Prostate gland (tissue), 2 donors: Measurements from ENCODE around the gene DNAJB13.

Experiments used
- POLR2A ChIP-seq: fragments of 450-650 bp; IDR thresholded peaks from one replicate; pipeline ENCODE4 v1.6.1; 2016; ENCODE audit warnings: antibody characterized with exemption, mild to moderate bottlenecking
- TF ChIP-seq, protein P1 (sequence below), 4 experiments: fragments of 200-600 bp in 2 of 4; fragments of 450-650 bp in 2 of 4; sonication (generic) in 2 of 4; IDR thresholded peaks; 1 replicate in 3 of 4; 2 replicates in 1 of 4; pipeline ENCODE4 v1.5.1; 2016 to 2019; ENCODE audit warnings: antibody characterized with exemption in 4 of 4, mild to moderate bottlenecking in 2 of 4, moderate library complexity in 2 of 4

DNA sequence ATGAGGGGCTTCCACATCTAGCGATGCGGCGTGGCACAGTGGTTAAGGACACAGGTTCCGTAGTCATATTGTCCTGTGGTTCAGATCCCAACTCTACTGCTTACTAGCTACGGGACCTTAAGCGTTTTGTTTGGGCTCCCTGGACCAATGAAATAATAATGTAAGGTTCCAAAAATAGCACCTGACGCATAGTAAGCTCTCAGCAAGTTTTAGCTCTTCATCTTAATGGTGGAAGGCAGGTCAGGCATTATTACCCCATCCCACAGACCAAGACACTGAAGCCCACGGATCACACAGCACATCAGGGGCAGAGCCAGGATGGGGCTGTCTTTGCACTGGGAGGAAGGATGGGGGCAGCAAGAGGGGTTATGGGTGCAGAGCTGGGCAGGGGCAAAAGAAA lies 13.0 kb downstream of the DNAJB13 start:
- TF ChIP-seq, protein P1, sequence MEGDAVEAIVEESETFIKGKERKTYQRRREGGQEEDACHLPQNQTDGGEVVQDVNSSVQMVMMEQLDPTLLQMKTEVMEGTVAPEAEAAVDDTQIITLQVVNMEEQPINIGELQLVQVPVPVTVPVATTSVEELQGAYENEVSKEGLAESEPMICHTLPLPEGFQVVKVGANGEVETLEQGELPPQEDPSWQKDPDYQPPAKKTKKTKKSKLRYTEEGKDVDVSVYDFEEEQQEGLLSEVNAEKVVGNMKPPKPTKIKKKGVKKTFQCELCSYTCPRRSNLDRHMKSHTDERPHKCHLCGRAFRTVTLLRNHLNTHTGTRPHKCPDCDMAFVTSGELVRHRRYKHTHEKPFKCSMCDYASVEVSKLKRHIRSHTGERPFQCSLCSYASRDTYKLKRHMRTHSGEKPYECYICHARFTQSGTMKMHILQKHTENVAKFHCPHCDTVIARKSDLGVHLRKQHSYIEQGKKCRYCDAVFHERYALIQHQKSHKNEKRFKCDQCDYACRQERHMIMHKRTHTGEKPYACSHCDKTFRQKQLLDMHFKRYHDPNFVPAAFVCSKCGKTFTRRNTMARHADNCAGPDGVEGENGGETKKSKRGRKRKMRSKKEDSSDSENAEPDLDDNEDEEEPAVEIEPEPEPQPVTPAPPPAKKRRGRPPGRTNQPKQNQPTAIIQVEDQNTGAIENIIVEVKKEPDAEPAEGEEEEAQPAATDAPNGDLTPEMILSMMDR (IDR thresholded peaks at IDR 0.05): no peak
- no peak for TF ChIP-seq POLR2A
